Activated CD4-positive, alpha-beta memory T cell treated with anti-CD3 and anti-CD28 coated beads for 36 hours (primary cell): ENCODE results near the gene STAG2. TPM values are rescaled to one million over a fixed set of nuclear protein-coding genes. Genes with fewer than 3 reads are reported as not detected.

Experiments
- CTCF ChIA-PET: fragments of 350-600 bp; sonication (Branson Sonifier 250); formaldehyde crosslinking; loops from one replicate; lab custom pipeline; 2021; ENCODE audit warnings: antibody characterized with exemption, inconsistent platforms; lab: Charles Lee
- POLR2A ChIA-PET: fragments of 350-600 bp; sonication (Branson Sonifier 250); formaldehyde crosslinking; loops from one replicate; lab custom pipeline; 2021; ENCODE audit warnings: antibody characterized with exemption; lab: Charles Lee
- DNase-seq: peaks from one replicate; pipeline ENCODE4 v3.0.0-alpha.2; 2020
- H3K27ac Mint-ChIP-seq: one replicate; pipeline ENCODE4 v1.8.0; 2021; ENCODE audit warnings: mixed read lengths
- H3K27me3 Mint-ChIP-seq: one replicate; pipeline ENCODE4 v1.8.0; 2021; ENCODE audit warnings: mixed read lengths
- H3K36me3 Mint-ChIP-seq: one replicate; pipeline ENCODE4 v1.8.0; 2021; ENCODE audit warnings: mixed read lengths
- H3K4me1 Mint-ChIP-seq: one replicate; pipeline ENCODE4 v1.8.0; 2021; ENCODE audit warnings: low read depth, mixed read lengths
- H3K4me3 Mint-ChIP-seq: one replicate; pipeline ENCODE4 v1.8.0; 2021; ENCODE audit warnings: mild to moderate bottlenecking, mixed read lengths
- H3K9me3 Mint-ChIP-seq: one replicate; pipeline ENCODE4 v1.8.0; 2021; ENCODE audit warnings: mixed read lengths
- intact Hi-C: fragments of 100-400 bp; cut with micrococcal nuclease; formaldehyde crosslinking; loops from one replicate; pipeline ENCODE4 v1.15.1; 2023
- total RNA-seq, 2 experiments: library from RNA; stranded (reverse); gene quantifications; one replicate each; pipeline ENCODE4 v1.2.3, GENCODE V29; 2021

Gene STAG2
- total RNA-seq, 2 experiments from 2014 or later, result 86.3 to 90.1 TPM

GRCh38 chrX:124010157-124010556 is 48.7 kb downstream of the STAG2 start:
- H3K27ac Mint-ChIP-seq, result peak overlapping the region; percentile 40
- peaks cover 65% of the 10 kb centered on the region for H3K4me1 Mint-ChIP-seq
- H3K4me3 Mint-ChIP-seq, result peak overlapping the region; percentile 16
- H3K9me3 Mint-ChIP-seq, result no peaks in the 10 kb centered on the region
- no peak for DNase-seq
- ChIA-PET CTCF (interaction anchor here (1.0 kb wide), 1 partner anchor 9 kb away, joined by 3 read pairs; no protein-coding TSS in a partner anchor), POLR2A (interaction anchor here (0.6 to 0.7 kb wide), 3 partner anchors 18 to 47 kb away, joined by 3 read pairs; no protein-coding TSS in a partner anchor)
- H3K36me3 Mint-ChIP-seq, result no peaks in the 10 kb centered on the region
- intact Hi-C loops, result loop anchor here (1.0 to 10.0 kb wide), 3 partner anchors 47 to 175 kb away; no protein-coding TSS in a partner anchor
- no peaks in the 10 kb centered on the region for H3K27me3 Mint-ChIP-seq

- ChIA-PET CTCF (interaction anchor here (1.0 kb wide), 1 partner anchor 8 kb away, joined by 3 read pairs; no protein-coding TSS in a partner anchor), POLR2A (interaction anchor here (0.6 to 0.7 kb wide), 2 partner anchors 18 to 48 kb away, joined by 3 read pairs; no protein-coding TSS in a partner anchor)
- Mint-ChIP-seq H3K4me3 (no peak overlapping the region), H3K4me1 (peaks cover 64% of the 10 kb centered on the region), H3K9me3 (no peaks in the 10 kb centered on the region), H3K27ac (no peak overlapping the region), H3K27me3 (no peaks in the 10 kb centered on the region), H3K36me3 (no peaks in the 10 kb centered on the region)
- no peak for DNase-seq
- intact Hi-C loops, result loop anchor here (1.0 to 10.0 kb wide), 3 partner anchors 47 to 176 kb away; no protein-coding TSS in a partner anchor
Measured at GRCh38 chrX:124010566-124010965, 49.1 kb downstream of the STAG2 start.

GRCh38 chrX:124015721-124016120 is 54.2 kb downstream of the STAG2 start:
- no peaks in the 10 kb centered on the region for H3K36me3 Mint-ChIP-seq
- POLR2A ChIA-PET, result no interaction called here
- H3K4me3 Mint-ChIP-seq, result no peak overlapping the region
- CTCF ChIA-PET, result no interaction called here
- no peaks in the 10 kb centered on the region for H3K9me3 Mint-ChIP-seq
- DNase-seq, result no peak
- H3K27me3 Mint-ChIP-seq, result no peaks in the 10 kb centered on the region
- no peak overlapping the region for H3K27ac Mint-ChIP-seq
- intact Hi-C loops, result loop anchor here (10.0 kb wide), 1 partner anchor 181 kb away; no protein-coding TSS in a partner anchor
- peaks cover 36% of the 10 kb centered on the region for H3K4me1 Mint-ChIP-seq

- CTCF ChIA-PET, result no interaction called here
- Mint-ChIP-seq H3K9me3 (no peaks in the 10 kb centered on the region), H3K27ac (no peak overlapping the region), H3K27me3 (no peaks in the 10 kb centered on the region), H3K4me3 (no peak overlapping the region), H3K36me3 (no peaks in the 10 kb centered on the region), H3K4me1 (peaks cover 28% of the 10 kb centered on the region)
- DNase-seq, result no peak
- POLR2A ChIA-PET, result no interaction called here
- intact Hi-C loops, result loop anchor here (10.0 kb wide), 1 partner anchor 182 kb away; no protein-coding TSS in a partner anchor
Measured at GRCh38 chrX:124016825-124017224, 55.3 kb downstream of the STAG2 start.

GRCh38 chrX:124018023-124018422 is 56.5 kb downstream of the STAG2 start:
- no peaks in the 10 kb centered on the region for H3K36me3 Mint-ChIP-seq
- no peaks in the 10 kb centered on the region for H3K27me3 Mint-ChIP-seq
- intact Hi-C loops, result loop anchor here (10.0 kb wide), 1 partner anchor 183 kb away; no protein-coding TSS in a partner anchor
- no peak for DNase-seq
- no peaks in the 10 kb centered on the region for H3K9me3 Mint-ChIP-seq
- H3K4me1 Mint-ChIP-seq, result peaks cover 23% of the 10 kb centered on the region
- CTCF ChIA-PET, result interaction anchor here (0.7 to 1.8 kb wide), 6 partner anchors 21 to 240 kb away, joined by 3 to 9 read pairs (median 4); no protein-coding TSS in a partner anchor
- POLR2A ChIA-PET, result interaction anchor here (1.1 kb wide), 1 partner anchor 58 kb away, joined by 3 read pairs; no protein-coding TSS in a partner anchor
- no peak overlapping the region for H3K4me3 Mint-ChIP-seq
- H3K27ac Mint-ChIP-seq, result no peak overlapping the region

- H3K36me3 Mint-ChIP-seq, result peaks cover 4% of the 10 kb centered on the region
- H3K4me3 Mint-ChIP-seq, result no peak overlapping the region
- ChIA-PET CTCF (interaction anchor here (0.6 kb wide), 1 partner anchor 153 kb away, joined by 3 read pairs; no protein-coding TSS in a partner anchor), POLR2A (interaction anchor here (0.7 kb wide), 1 partner anchor 286 kb away, joined by 3 read pairs; no protein-coding TSS in a partner anchor)
- intact Hi-C loops, result no loop called here
- no peaks in the 10 kb centered on the region for H3K9me3 Mint-ChIP-seq
- DNase-seq, result no peak
- no peak overlapping the region for H3K27ac Mint-ChIP-seq
- no peaks in the 10 kb centered on the region for H3K27me3 Mint-ChIP-seq
- peaks cover 11% of the 10 kb centered on the region for H3K4me1 Mint-ChIP-seq
Measured at GRCh38 chrX:124023838-124024238, 62.3 kb downstream of the STAG2 start.

- ChIA-PET POLR2A (no interaction called here), CTCF (no interaction called here)
- no peak overlapping the region for H3K27ac Mint-ChIP-seq
- intact Hi-C loops, result no loop called here
- H3K9me3 Mint-ChIP-seq, result no peaks in the 10 kb centered on the region
- no peak for DNase-seq
- peaks cover 9% of the 10 kb centered on the region for H3K4me1 Mint-ChIP-seq
- H3K4me3 Mint-ChIP-seq, result no peak overlapping the region
- H3K36me3 Mint-ChIP-seq, result peaks cover 8% of the 10 kb centered on the region
- H3K27me3 Mint-ChIP-seq, result no peaks in the 10 kb centered on the region
Measured at GRCh38 chrX:124026529-124026928, 65.0 kb downstream of the STAG2 start.

GRCh38 chrX:124028182-124028581 is 66.7 kb downstream of the STAG2 start:
- no peak for DNase-seq
- peaks cover 6% of the 10 kb centered on the region for H3K4me1 Mint-ChIP-seq
- peaks cover 8% of the 10 kb centered on the region for H3K36me3 Mint-ChIP-seq
- CTCF ChIA-PET, result no interaction called here
- no peaks in the 10 kb centered on the region for H3K9me3 Mint-ChIP-seq
- intact Hi-C loops, result no loop called here
- POLR2A ChIA-PET, result no interaction called here
- H3K27ac Mint-ChIP-seq, result no peak overlapping the region
- no peaks in the 10 kb centered on the region for H3K27me3 Mint-ChIP-seq
- H3K4me3 Mint-ChIP-seq, result no peak overlapping the region

- ChIA-PET CTCF (no interaction called here), POLR2A (no interaction called here)
- Mint-ChIP-seq H3K4me1 (peaks cover 7% of the 10 kb centered on the region), H3K9me3 (no peaks in the 10 kb centered on the region), H3K27ac (no peak overlapping the region), H3K36me3 (peaks cover 6% of the 10 kb centered on the region), H3K4me3 (no peak overlapping the region), H3K27me3 (no peaks in the 10 kb centered on the region)
- no peak for DNase-seq
- intact Hi-C loops, result no loop called here
Measured at GRCh38 chrX:124030520-124030919, 69.0 kb downstream of the STAG2 start.

GRCh38 chrX:124033821-124034220 is 72.3 kb downstream of the STAG2 start:
- ChIA-PET POLR2A (no interaction called here), CTCF (no interaction called here)
- intact Hi-C loops, result no loop called here
- H3K36me3 Mint-ChIP-seq, result peaks cover 4% of the 10 kb centered on the region
- H3K9me3 Mint-ChIP-seq, result no peaks in the 10 kb centered on the region
- H3K27me3 Mint-ChIP-seq, result no peaks in the 10 kb centered on the region
- H3K27ac Mint-ChIP-seq, result no peak overlapping the region
- H3K4me3 Mint-ChIP-seq, result no peak overlapping the region
- peaks cover 7% of the 10 kb centered on the region for H3K4me1 Mint-ChIP-seq
- DNase-seq, result no peak

GRCh38 chrX:124035657-124036056 is 74.2 kb downstream of the STAG2 start:
- Mint-ChIP-seq H3K27me3 (no peaks in the 10 kb centered on the region), H3K9me3 (no peaks in the 10 kb centered on the region), H3K27ac (no peak overlapping the region), H3K4me1 (peaks cover 12% of the 10 kb centered on the region), H3K4me3 (no peak overlapping the region), H3K36me3 (peaks cover 3% of the 10 kb centered on the region)
- intact Hi-C loops, result no loop called here
- DNase-seq, result no peak
- ChIA-PET POLR2A (no interaction called here), CTCF (no interaction called here)

GRCh38 chrX:124042042-124042441 is 80.5 kb downstream of the STAG2 start:
- H3K4me1 Mint-ChIP-seq, result peaks cover 21% of the 10 kb centered on the region
- H3K9me3 Mint-ChIP-seq, result no peaks in the 10 kb centered on the region
- no peak overlapping the region for H3K4me3 Mint-ChIP-seq
- no peak overlapping the region for H3K27ac Mint-ChIP-seq
- H3K36me3 Mint-ChIP-seq, result peaks cover 13% of the 10 kb centered on the region
- H3K27me3 Mint-ChIP-seq, result no peaks in the 10 kb centered on the region
- ChIA-PET CTCF (no interaction called here), POLR2A (no interaction called here)
- intact Hi-C loops, result no loop called here
- DNase-seq, result no peak

GRCh38 chrX:124045109-124045508 is 83.6 kb downstream of the STAG2 start:
- no peak overlapping the region for H3K27ac Mint-ChIP-seq
- ChIA-PET CTCF (interaction anchor here (0.6 kb wide), 1 partner anchor 214 kb away, joined by 3 read pairs; no protein-coding TSS in a partner anchor), POLR2A (no interaction called here)
- H3K4me1 Mint-ChIP-seq, result peaks cover 20% of the 10 kb centered on the region
- intact Hi-C loops, result no loop called here
- H3K27me3 Mint-ChIP-seq, result no peaks in the 10 kb centered on the region
- H3K9me3 Mint-ChIP-seq, result no peaks in the 10 kb centered on the region
- no peak for DNase-seq
- peaks cover 16% of the 10 kb centered on the region for H3K36me3 Mint-ChIP-seq
- H3K4me3 Mint-ChIP-seq, result no peak overlapping the region
